ENCODE data around the gene HSFY1.
"Not testable (repeated sequence)": the region's sequence is repeated elsewhere in the genome, so short reads cannot be mapped to it uniquely, and the experiment has no call there.

The HSFY1 gene, protein sequence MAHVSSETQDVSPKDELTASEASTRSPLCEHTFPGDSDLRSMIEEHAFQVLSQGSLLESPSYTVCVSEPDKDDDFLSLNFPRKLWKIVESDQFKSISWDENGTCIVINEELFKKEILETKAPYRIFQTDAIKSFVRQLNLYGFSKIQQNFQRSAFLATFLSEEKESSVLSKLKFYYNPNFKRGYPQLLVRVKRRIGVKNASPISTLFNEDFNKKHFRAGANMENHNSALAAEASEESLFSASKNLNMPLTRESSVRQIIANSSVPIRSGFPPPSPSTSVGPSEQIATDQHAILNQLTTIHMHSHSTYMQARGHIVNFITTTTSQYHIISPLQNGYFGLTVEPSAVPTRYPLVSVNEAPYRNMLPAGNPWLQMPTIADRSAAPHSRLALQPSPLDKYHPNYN

DNA sequence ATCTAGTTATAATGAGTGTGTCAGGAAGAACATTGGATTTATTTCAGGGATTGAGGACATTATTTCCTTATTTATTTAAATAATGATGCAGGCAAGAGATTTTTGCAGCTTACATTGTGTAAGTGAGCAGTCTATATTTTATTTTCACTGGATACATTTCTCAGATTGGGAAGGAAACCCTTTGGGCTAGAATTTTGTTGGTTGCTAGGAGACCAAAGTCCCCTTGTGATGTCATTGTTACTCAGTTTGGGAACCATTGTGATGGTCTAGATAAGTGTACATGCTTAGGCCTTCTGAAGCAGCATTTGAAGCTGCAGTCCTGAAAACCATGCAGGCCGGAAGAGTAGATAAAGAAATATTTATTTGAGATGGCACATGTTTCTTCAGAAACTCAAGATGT, at the start of gene HSFY1:
HSFY1 (plus strand) TSS at position 301 of the 400 bp plus-strand sequence; CDS start at position 369, 68 bp downstream.
- not testable (repeated sequence) for DNase-seq (ENCODE audit: low read depth in 2 of 2); H3K4me3 ChIP-seq (replicated peaks in 1 of 2; ENCODE audit: low read depth in 2 of 2, low read length in 2 of 2)

DNA sequence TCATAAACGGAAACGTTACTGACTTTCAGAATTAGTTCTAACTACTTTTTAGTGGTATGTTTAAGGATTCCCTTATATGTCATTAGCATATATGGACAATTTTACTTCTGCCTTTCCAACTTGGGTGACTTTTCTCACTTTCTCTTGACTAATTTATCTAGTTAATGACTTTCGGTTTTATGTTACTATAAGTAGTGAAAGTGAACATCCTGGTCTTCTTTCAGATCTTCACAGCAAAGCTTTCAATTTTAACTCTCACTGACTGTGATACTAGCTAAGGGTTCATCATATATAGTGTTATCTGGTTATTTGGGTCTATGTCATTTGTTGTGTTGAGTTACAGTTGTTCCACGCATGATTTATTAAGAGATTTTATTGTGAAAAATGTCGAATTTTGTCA, 42.3 kb upstream of the HSFY1 start:
- H3K4me3 ChIP-seq (replicated peaks in 1 of 2; ENCODE audit: low read depth in 2 of 2, low read length in 2 of 2); DNase-seq (ENCODE audit: low read depth in 2 of 2): not testable (repeated sequence)

DNA sequence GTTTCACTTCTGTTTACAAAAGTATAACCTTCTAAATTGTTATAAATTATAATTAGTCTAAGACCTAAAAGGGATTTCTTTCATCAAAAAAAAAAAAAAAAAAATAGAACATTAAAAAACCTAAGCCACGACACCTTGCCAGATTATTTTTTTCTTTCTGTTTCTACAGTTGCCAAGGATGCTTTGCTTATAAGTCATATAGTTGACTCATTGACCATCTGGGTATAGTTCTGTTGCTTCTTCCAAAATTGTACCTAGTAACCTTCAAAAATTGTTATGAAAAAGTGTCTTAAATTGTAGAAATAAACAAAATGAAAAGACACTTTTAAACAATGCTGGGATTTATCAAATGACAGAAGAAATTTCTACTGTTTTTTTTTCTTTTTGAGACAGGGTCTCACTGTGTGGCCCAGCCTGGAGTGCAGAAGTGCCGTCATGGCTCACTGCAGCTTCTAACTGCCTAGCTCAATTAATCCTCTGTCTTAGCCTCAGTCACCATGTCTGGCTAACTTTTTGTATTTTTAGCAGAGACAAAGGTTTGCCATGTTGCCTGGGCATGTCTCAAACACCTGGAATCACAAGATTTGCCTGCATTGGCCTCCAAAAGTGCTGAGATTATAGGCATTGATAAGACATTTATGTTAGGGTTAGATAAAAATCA, 15.4 kb upstream of the HSFY1 start:
- not testable (repeated sequence) for DNase-seq (ENCODE audit: low read depth in 2 of 2); H3K4me3 ChIP-seq (replicated peaks in 1 of 2; ENCODE audit: low read depth in 2 of 2, low read length in 2 of 2)

DNA sequence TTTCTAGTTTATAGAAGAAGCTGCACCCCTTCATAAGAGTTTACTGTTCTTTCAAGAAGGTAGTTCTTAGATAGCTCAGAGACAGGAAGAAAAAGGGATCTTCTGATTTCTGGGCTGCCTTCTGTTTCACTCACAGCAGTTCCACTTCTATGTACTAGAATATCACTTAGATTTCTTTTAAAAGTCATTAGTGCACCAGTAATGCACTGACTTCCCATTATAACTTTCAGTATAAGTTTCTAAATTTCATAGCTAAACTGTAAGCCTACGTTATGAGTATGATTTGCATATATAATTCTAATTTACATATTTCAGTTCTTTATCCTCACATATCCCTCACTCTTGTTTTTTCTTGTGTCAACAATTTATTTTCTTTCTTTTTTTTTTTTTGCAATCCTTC, 7.6 kb upstream of the HSFY1 start:
- not testable (repeated sequence) for DNase-seq (ENCODE audit: low read depth in 2 of 2); H3K4me3 ChIP-seq (replicated peaks in 1 of 2; ENCODE audit: low read depth in 2 of 2, low read length in 2 of 2)

DNA sequence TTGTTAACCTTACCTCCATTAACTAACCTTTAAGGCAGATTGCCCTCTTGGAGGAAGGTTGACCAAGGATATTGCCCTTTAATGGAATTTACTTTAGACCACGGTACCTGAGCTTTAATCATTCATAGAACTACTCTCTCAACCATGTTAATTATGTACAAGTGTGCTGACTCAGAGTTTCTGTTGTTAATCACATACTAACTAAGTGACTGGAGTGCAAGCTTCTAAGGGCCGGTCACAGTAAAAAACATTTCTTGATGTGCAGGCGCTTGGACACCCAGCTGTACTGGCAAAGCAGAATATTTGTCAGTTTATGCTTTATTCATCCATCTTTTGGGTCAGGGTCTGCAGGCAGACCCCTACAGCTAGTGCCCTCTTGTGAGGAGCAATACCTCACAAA, 6.6 kb downstream of the HSFY1 start:
- not testable (repeated sequence) for H3K4me3 ChIP-seq (replicated peaks in 1 of 2; ENCODE audit: low read depth in 2 of 2, low read length in 2 of 2); DNase-seq (ENCODE audit: low read depth in 2 of 2)

DNA sequence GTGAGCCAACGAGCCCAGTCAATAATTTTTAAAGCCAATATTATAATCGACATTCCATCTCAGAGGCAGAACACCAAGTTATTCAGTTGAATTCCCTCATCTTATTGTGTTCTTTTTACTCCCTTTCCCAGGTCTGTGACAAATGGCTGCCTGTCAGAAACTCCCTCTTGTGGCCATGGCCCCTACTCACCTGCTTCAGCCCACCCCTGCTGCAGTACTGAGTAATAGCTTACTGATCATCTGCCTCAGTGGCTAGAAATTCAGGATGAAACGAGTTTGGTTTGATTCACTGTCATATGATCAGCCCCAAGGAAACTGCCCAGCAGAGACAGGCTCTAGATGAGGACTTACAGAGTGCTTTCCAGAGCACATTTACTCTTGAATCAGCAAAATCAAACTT, 19.4 kb downstream of the HSFY1 start:
- not testable (repeated sequence) for H3K4me3 ChIP-seq (replicated peaks in 1 of 2; ENCODE audit: low read depth in 2 of 2, low read length in 2 of 2); DNase-seq (ENCODE audit: low read depth in 2 of 2)

Measured in cardiac fibroblast (primary cell).